Naive thymus-derived CD8-positive, alpha-beta T cell (primary cell): ENCODE measurements around the gene ASPDH. TPM values are rescaled to one million over a fixed set of nuclear protein-coding genes. Genes with fewer than 3 reads are reported as not detected.

Experiments
- ATAC-seq, 2 donors: fragments of 150-1000 bp; cut with Tn5 transposase in 1 of 2; sonication (Bioruptor Pico), chemical (Tn5 transposase) in 1 of 2; 1 replicate in 1 of 2; 2 replicates in 1 of 2; pipeline ENCODE4 v1.10.0; 2021; ENCODE audit warnings: mild to moderate bottlenecking in 2 of 2, moderate library complexity in 2 of 2
- POLR2A ChIA-PET: fragments of 350-600 bp; sonication (Branson Sonifier 250); formaldehyde crosslinking; loops from one replicate; lab custom pipeline; 2021; ENCODE audit warnings: antibody characterized with exemption; lab: Charles Lee
- DNase-seq, 10 donors: peaks; one replicate each; pipeline versions ENCODE4 v3.0.0 to v3.0.0-alpha.2; 2020 to 2022
- H3K27ac Mint-ChIP-seq, 10 donors: one replicate each; pipeline ENCODE4 v1.8.0; 2020 to 2022; ENCODE audit warnings: mild to moderate bottlenecking in 10 of 10, mixed read lengths in 10 of 10, moderate library complexity in 4 of 10, inconsistent platforms in 1 of 10
- H3K27me3 Mint-ChIP-seq, 5 donors: one replicate each; pipeline ENCODE4 v1.8.0; 2021 to 2022; ENCODE audit warnings: mixed read lengths in 5 of 5
- H3K36me3 Mint-ChIP-seq, 3 donors: one replicate each; pipeline ENCODE4 v1.8.0; 2020 to 2022; ENCODE audit warnings: mixed read lengths in 3 of 3, mild to moderate bottlenecking in 2 of 3, inconsistent platforms in 1 of 3
- H3K4me1 Mint-ChIP-seq, 4 donors: one replicate each; pipeline ENCODE4 v1.8.0; 2021 to 2022; ENCODE audit warnings: mixed read lengths in 4 of 4
- H3K4me3 Mint-ChIP-seq, 10 donors: one replicate each; pipeline ENCODE4 v1.8.0; 2020 to 2022; ENCODE audit warnings: mild to moderate bottlenecking in 10 of 10, mixed read lengths in 10 of 10, moderate library complexity in 6 of 10, inconsistent platforms in 1 of 10
- H3K9me3 Mint-ChIP-seq, 9 donors: one replicate each; pipeline ENCODE4 v1.8.0; 2020 to 2022; ENCODE audit warnings: mixed read lengths in 9 of 9, mild to moderate bottlenecking in 3 of 9, inconsistent platforms in 1 of 9, moderate library complexity in 1 of 9
- polyA plus RNA-seq, 3 donors: library from polyadenylated mRNA; unstranded; fragments of 300-500 nt; fragmentation: Illumina TruSeq; gene quantifications; one replicate each; pipeline ENCODE4 v1.2.3, GENCODE V29; 2021
- total RNA-seq, 8 experiments: library from RNA in 2 of 8; stranded (reverse) in 2 of 8; gene quantifications; one replicate each; pipeline ENCODE4 v1.2.3 and lab custom pipeline; 2021 to 2026

Gene ASPDH
- total and polyA plus RNA-seq, 5 experiments from 2014 or later, result 1.4 TPM; not detected in 4

GRCh38 chr19:50510700-50511068, 3.0 kb downstream of the ASPDH start:
- ATAC-seq (peak; percentile 29 to 31), DNase-seq (peak in 1 of 10 donors; percentile 68)
- no peaks in the 10 kb centered on the region for H3K9me3 Mint-ChIP-seq
- H3K4me3 Mint-ChIP-seq, result peak overlapping the region; percentile 76 to 98 (median 94)
- H3K27me3 Mint-ChIP-seq, result peaks cover 0 to 18% (median 8%) of the 10 kb centered on the region in 5 donors
- H3K27ac Mint-ChIP-seq, result peak overlapping the region; percentile 89 to 100 (median 99)
- H3K4me1 Mint-ChIP-seq, result peaks cover 19 to 25% (median 19%) of the 10 kb centered on the region in 4 donors
- H3K36me3 Mint-ChIP-seq, result peaks cover 0 to 2% (median 0%) of the 10 kb centered on the region in 3 donors
- POLR2A ChIA-PET, result interaction anchor here (0.6 to 2.5 kb wide), 14 partner anchors 14 to 634 kb away, joined by 3 to 16 read pairs (median 4); partner anchors contain the start of genes AKT1S1, EMC10, GARIN5A and NR1H2

- peaks cover 19 to 25% (median 19%) of the 10 kb centered on the region in 4 donors for H3K4me1 Mint-ChIP-seq
- H3K36me3 Mint-ChIP-seq, result peaks cover 0 to 2% (median 0%) of the 10 kb centered on the region in 3 donors
- ATAC-seq (no peak), DNase-seq (peak in 1 of 10 donors; percentile 62)
- no peaks in the 10 kb centered on the region for H3K9me3 Mint-ChIP-seq
- POLR2A ChIA-PET, result interaction anchor here (0.9 to 2.5 kb wide), 4 partner anchors 127 to 362 kb away, joined by 3 to 16 read pairs (median 3); no protein-coding TSS in a partner anchor
- H3K27me3 Mint-ChIP-seq, result peaks cover 0 to 18% (median 6%) of the 10 kb centered on the region in 5 donors
- H3K4me3 Mint-ChIP-seq, result peak overlapping the region; percentile 76 to 98 (median 94)
- H3K27ac Mint-ChIP-seq, result peak overlapping the region; percentile 89 to 100 (median 99)
Measured at GRCh38 chr19:50510121-50510670, 3.5 kb downstream of the ASPDH start.

DNA sequence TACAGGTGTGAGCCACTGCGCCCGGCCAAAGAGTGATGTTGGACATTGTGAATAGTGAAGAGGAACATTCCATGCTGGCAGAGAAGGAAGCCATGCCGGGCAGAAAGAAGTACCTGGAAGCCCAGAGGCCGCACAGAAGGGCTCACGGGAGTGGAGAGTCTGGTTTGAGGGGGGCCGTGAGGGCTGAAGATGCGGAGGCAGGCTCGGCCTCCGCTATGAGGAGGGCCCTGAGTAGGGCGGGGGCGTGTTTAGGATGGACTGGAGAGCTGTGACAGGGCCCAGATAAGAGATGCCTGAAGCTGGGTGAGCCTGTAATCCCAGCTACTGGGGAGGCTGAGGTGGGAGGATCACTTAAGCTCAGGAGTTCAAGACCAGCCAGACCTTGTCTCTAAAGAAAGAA, 4.3 kb downstream of the ASPDH start:
- POLR2A ChIA-PET, result interaction anchor here (0.9 to 1.2 kb wide), 2 partner anchors 152 to 361 kb away, joined by 3 read pairs; no protein-coding TSS in a partner anchor
- peak overlapping the region in 9 of 10 donors; percentile 53 to 99 (median 82) for H3K27ac Mint-ChIP-seq
- DNase-seq (peak in 1 of 10 donors; percentile 57), ATAC-seq (no peak)
- H3K36me3 Mint-ChIP-seq, result peaks cover 0 to 2% (median 0%) of the 10 kb centered on the region in 3 donors
- peaks cover 19 to 23% (median 19%) of the 10 kb centered on the region in 4 donors for H3K4me1 Mint-ChIP-seq
- peaks cover 0 to 12% (median 2%) of the 10 kb centered on the region in 5 donors for H3K27me3 Mint-ChIP-seq
- H3K4me3 Mint-ChIP-seq, result peak overlapping the region in 9 of 10 donors; percentile 32 to 74 (median 51)
- H3K9me3 Mint-ChIP-seq, result no peaks in the 10 kb centered on the region

DNA sequence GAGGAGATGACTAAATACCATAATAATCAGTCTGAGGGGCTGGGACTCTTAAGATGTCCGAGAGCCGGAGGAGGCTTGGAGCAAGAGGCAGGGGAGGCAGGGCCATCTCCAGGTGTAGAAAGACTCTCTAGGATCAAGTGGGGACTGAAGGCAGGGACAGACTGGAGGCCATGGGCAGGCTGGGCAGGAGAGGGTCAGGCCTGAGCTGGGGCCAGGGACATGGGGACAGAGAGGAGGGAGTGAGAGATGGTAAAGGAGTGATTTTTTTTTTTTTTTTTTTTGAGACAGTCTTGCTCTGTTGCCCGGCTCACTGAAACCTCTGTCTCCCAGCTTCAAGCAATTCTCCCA, 4.9 kb downstream of the ASPDH start:
- Mint-ChIP-seq H3K4me1 (peaks cover 19 to 22% (median 19%) of the 10 kb centered on the region in 4 donors), H3K36me3 (peaks cover 0 to 2% (median 0%) of the 10 kb centered on the region in 3 donors), H3K4me3 (peak overlapping the region in 7 of 10 donors; percentile 6 to 55 (median 30)), H3K27ac (peak overlapping the region; percentile 25 to 99 (median 80)), H3K9me3 (no peaks in the 10 kb centered on the region), H3K27me3 (peaks cover 0 to 9% (median 0%) of the 10 kb centered on the region in 5 donors)
- DNase-seq, result peak in 1 of 10 donors; percentile 44
- ATAC-seq, result no peak
- POLR2A ChIA-PET, result interaction anchor here (0.8 kb wide), 1 partner anchor 152 kb away, joined by 4 read pairs; no protein-coding TSS in a partner anchor

DNA sequence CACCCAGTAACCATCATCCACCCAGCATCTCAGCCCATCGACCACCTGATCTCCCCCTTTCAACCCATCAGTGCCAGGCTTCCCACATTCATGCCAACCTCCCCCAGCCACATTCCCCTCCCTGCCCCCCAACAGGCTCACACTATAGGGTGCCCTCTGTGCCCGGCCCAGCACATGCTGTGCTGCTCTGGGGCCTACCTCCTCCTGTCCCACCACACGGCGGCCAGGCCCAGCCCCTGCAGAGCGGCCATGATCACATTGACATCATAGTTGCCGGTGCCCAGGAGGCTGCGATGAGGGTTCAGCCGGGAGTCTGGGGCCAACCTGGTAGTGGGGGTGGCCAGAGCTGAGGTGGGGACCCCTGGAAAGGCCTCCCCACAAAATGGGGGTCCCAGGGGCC, 6.3 kb downstream of the ASPDH start:
- Mint-ChIP-seq H3K36me3 (peaks cover 0 to 2% (median 0%) of the 10 kb centered on the region in 3 donors), H3K9me3 (no peaks in the 10 kb centered on the region), H3K4me1 (peaks cover 18 to 19% (median 19%) of the 10 kb centered on the region in 4 donors), H3K27ac (peak overlapping the region in 2 of 10 donors; percentile 26 to 59), H3K27me3 (peaks cover 0 to 2% (median 0%) of the 10 kb centered on the region in 5 donors), H3K4me3 (no peak overlapping the region)
- DNase-seq (peak in 1 of 10 donors; percentile 62), ATAC-seq (no peak)
- POLR2A ChIA-PET, result no interaction called here

DNA sequence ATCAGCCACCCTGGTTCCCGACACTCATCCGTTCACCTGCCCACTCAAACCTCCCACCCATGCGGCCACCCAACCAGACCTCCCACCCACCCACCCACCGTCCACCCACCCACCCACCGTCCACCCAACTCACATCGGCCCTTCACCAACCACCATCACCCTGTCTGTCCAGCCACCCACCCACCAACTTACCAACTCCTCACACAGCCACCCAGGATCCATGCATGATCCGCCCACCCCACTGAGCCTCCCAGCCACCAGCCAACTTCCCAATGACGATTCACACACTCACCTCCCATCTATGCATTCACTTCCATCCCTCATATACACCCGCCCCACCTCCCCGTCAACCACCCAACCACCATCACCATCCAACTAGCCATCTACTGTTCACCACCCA, 7.0 kb downstream of the ASPDH start:
- Mint-ChIP-seq H3K4me3 (no peak overlapping the region), H3K27ac (no peak overlapping the region), H3K9me3 (no peaks in the 10 kb centered on the region), H3K27me3 (peaks cover 0 to 2% (median 0%) of the 10 kb centered on the region in 5 donors), H3K4me1 (peaks cover 15 to 19% (median 18%) of the 10 kb centered on the region in 4 donors), H3K36me3 (peaks cover 0 to 2% (median 0%) of the 10 kb centered on the region in 3 donors)
- ATAC-seq, result no peak
- DNase-seq, result peak in 1 of 10 donors; percentile 58
- POLR2A ChIA-PET, result no interaction called here

DNA sequence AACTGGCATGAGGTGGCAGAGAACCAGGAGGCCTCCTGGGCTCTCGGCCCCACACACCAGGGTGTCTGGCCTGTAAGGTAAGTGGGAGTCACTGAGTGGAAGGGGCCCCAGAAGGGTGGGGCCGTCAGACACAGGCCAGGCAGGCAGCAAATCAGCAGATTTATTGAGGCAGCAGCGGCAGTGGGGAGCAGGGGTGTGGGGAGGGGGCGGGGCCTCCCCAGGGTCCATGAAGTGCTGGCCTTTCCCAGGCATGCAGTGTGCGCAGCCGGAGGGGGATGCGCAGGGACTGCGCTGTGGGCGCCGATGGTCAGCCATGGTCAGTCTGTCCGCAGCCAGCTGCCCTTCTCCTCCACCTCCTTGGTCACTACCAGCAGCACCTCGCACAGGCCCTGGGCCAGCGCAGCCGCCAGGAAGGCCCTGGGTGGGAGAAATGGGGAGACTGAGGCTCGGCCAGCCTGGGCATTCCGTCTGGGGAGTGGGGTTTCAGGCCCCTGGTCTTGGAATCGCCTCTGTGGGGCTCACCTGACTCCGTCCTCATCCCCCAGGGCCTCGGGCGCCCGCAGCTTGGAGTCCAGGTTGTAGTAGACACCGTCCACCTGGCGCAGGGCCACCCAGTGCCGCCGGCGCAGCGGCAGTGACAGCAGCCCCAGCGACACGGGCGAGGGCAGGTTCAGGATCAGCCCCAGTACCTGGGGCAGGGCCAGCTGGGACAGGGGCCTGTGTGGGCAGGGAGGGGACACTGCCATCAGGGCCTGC, 7.7 kb downstream of the ASPDH start:
- Mint-ChIP-seq H3K9me3 (no peaks in the 10 kb centered on the region), H3K4me3 (no peak overlapping the region), H3K36me3 (peaks cover 0 to 2% (median 0%) of the 10 kb centered on the region in 3 donors), H3K27me3 (no peaks in the 10 kb centered on the region), H3K27ac (no peak overlapping the region), H3K4me1 (peaks cover 8 to 15% (median 13%) of the 10 kb centered on the region in 4 donors)
- POLR2A ChIA-PET, result no interaction called here
- ATAC-seq, result no peak
- DNase-seq, result peak in 1 of 10 donors; percentile 57

DNA sequence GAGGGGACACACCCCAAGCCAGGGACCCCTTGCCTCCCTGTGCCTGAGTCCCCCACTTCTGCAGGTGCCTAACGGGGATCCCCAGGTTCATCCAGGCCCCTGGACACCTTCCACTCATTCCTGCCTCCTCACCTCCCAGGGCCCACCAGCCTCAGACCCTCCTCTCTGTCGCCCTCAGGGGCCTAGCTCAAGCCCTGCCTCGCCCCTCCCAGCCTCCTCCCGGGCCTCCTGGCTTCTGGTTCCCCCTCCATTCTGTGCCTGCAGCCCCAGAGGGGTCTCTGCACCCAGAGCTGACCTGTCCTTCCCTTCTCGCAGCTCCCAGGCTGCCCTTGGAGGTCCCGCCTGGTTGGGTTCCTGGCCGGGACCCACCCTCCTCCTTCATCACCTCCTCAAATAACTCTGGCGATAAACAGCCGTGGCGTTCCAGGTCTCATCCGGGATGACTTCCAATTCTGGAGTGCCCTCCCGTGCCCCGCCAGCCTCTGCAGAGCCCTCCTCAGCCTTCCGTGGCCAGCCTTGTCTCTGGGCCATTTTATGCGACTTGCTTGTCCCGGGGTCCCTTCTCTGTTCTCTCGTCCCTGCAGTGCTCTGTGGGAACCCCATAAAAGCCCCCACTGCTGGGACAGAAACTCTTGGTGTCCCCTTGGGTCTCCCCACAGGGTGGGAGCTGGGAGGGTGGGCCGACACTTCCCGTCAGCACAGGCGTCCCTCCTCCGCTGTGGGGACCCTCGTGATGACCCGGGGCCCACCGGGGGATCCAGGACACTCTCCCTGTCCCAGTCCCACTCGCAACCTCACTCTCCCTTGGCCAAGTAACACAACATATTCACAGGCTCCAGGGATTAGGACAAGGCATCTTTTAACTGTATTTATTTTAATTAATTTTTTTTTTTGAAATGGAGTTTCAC, 11.9 kb downstream of the ASPDH start:
- Mint-ChIP-seq H3K27ac (no peak overlapping the region), H3K36me3 (no peaks in the 10 kb centered on the region), H3K4me3 (no peak overlapping the region), H3K27me3 (no peaks in the 10 kb centered on the region), H3K9me3 (no peaks in the 10 kb centered on the region), H3K4me1 (peaks cover 0 to 2% (median 0%) of the 10 kb centered on the region in 4 donors)
- ATAC-seq (no peak), DNase-seq (peak in 1 of 10 donors; percentile 41)
- POLR2A ChIA-PET, result interaction anchor here (0.5 to 0.7 kb wide), 2 partner anchors 9 to 569 kb away, joined by 3 read pairs; no protein-coding TSS in a partner anchor

- POLR2A ChIA-PET, result no interaction called here
- H3K4me1 Mint-ChIP-seq, result peaks cover 0 to 2% (median 0%) of the 10 kb centered on the region in 4 donors
- no peak overlapping the region for H3K4me3 Mint-ChIP-seq
- DNase-seq (peak in 1 of 10 donors; percentile 56), ATAC-seq (no peak)
- no peaks in the 10 kb centered on the region for H3K36me3 Mint-ChIP-seq
- H3K27ac Mint-ChIP-seq, result no peak overlapping the region
- no peaks in the 10 kb centered on the region for H3K9me3 Mint-ChIP-seq
- H3K27me3 Mint-ChIP-seq, result no peaks in the 10 kb centered on the region
Measured at GRCh38 chr19:50501186-50501567, 12.5 kb downstream of the ASPDH start.

GRCh38 chr19:50500753-50501151, 13.0 kb downstream of the ASPDH start:
- H3K4me3 Mint-ChIP-seq, result no peak overlapping the region
- no peaks in the 10 kb centered on the region for H3K9me3 Mint-ChIP-seq
- DNase-seq (no peak), ATAC-seq (no peak)
- H3K27ac Mint-ChIP-seq, result no peak overlapping the region
- POLR2A ChIA-PET, result no interaction called here
- H3K27me3 Mint-ChIP-seq, result no peaks in the 10 kb centered on the region
- H3K4me1 Mint-ChIP-seq, result peaks cover 0 to 2% (median 0%) of the 10 kb centered on the region in 4 donors
- no peaks in the 10 kb centered on the region for H3K36me3 Mint-ChIP-seq

GRCh38 chr19:50500060-50500752, 13.5 kb downstream of the ASPDH start:
- no peaks in the 10 kb centered on the region for H3K27me3 Mint-ChIP-seq
- H3K27ac Mint-ChIP-seq, result no peak overlapping the region
- H3K36me3 Mint-ChIP-seq, result no peaks in the 10 kb centered on the region
- H3K4me1 Mint-ChIP-seq, result peaks cover 0 to 4% (median 0%) of the 10 kb centered on the region in 4 donors
- POLR2A ChIA-PET, result no interaction called here
- peak in 1 of 2 donors; percentile 48 for ATAC-seq
- H3K4me3 Mint-ChIP-seq, result no peak overlapping the region
- peak in 2 of 10 donors; percentile 16 to 62 for DNase-seq
- no peaks in the 10 kb centered on the region for H3K9me3 Mint-ChIP-seq
